ES-I3 (cell line): ENCODE results near the gene ESRRA.

Experiments
- H3K36me3 ChIP-seq: 2 replicates; pipeline ENCODE4 v1.6.1; 2013; ENCODE audit warnings: mild to moderate bottlenecking, low read length, control low read depth, moderate library complexity; ENCODE audit not compliant: insufficient read depth
- H3K4me1 ChIP-seq: 2 replicates; pipeline ENCODE4 v1.6.1; 2013; ENCODE audit warnings: mild to moderate bottlenecking, control low read depth, low read length; ENCODE audit not compliant: insufficient read depth
- H3K9ac ChIP-seq: 2 replicates; pipeline ENCODE4 v1.6.1; 2013; ENCODE audit warnings: low read depth, mild to moderate bottlenecking, low read length, moderate library complexity
- H3K9me3 ChIP-seq: 2 replicates; pipeline ENCODE4 v1.6.1; 2013; ENCODE audit warnings: mild to moderate bottlenecking, low read length, moderate library complexity; ENCODE audit not compliant: control insufficient read depth, insufficient read depth

ESRRA gene

GRCh38 chr11:64284048-64284961 is 21.0 kb upstream of the ESRRA start, which contains the start of gene BAD:
BAD (minus strand) TSS chr11:64284665; CDS start chr11:64284368, 297 bp downstream.
- Histone ChIP-seq H3K9ac (peak within 1 kb of the TSS; percentile 92), H3K9me3 (no peaks in the 10 kb centered on the region), H3K36me3 (no peaks in the 10 kb centered on the region; the same call in 1 of the 2 replicates), H3K4me1 (0 out of 2 replicates have a peak, but pooled peaks cover 4% of the 10 kb centered on the region)

- Histone ChIP-seq H3K4me1 (0 out of 2 replicates have a peak, but pooled peaks cover 4% of the 10 kb centered on the region), H3K9ac (peak within 1 kb of the TSS; percentile 92)
Observed at GRCh38 chr11:64284962-64285884, 20.1 kb upstream of the ESRRA start, which contains the start of gene GPR137. GPR137 (plus strand) TSS chr11:64285848; CDS start chr11:64286525, 677 bp downstream.

GRCh38 chr11:64285885-64286800 is 19.2 kb upstream of the ESRRA start:
- H3K4me1 ChIP-seq, result 0 out of 2 replicates have a peak, but pooled peaks cover 4% of the 10 kb centered on the region
- H3K36me3 ChIP-seq, result no peaks in the 10 kb centered on the region; the same call in 1 of the 2 replicates
- peak overlapping the region; percentile 92 for H3K9ac ChIP-seq
- no peaks in the 10 kb centered on the region for H3K9me3 ChIP-seq

More at GRCh38 chr11:64284962-64285884, 20.1 kb upstream of the ESRRA start, which contains the start of gene GPR137:
- Histone ChIP-seq H3K9me3 (no peaks in the 10 kb centered on the region), H3K36me3 (no peaks in the 10 kb centered on the region; the same call in 1 of the 2 replicates)

DNA sequence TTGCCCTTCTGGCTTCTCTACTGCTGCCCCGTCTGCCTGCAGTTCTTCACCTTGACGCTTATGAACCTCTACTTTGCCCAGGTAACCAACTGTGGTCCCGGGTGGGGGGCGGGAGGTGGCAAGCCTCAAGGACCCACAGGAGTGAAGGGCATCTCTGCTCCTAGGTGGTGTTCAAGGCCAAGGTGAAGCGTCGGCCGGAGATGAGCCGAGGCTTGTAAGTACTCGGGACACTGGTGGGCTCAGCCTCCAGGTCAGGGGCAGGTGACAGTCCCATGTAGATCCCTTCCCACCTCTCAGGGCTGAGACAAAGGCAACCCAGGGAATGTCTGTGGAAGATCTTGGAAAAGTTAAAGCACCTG is 18.5 kb upstream of the ESRRA start:
- H3K36me3 ChIP-seq, result no peaks in the 10 kb centered on the region; the same call in 1 of the 2 replicates
- H3K9ac ChIP-seq, result no peak overlapping the region
- H3K4me1 ChIP-seq, result 0 out of 2 replicates have a peak, but pooled peaks cover 4% of the 10 kb centered on the region
- H3K9me3 ChIP-seq, result no peaks in the 10 kb centered on the region

DNA sequence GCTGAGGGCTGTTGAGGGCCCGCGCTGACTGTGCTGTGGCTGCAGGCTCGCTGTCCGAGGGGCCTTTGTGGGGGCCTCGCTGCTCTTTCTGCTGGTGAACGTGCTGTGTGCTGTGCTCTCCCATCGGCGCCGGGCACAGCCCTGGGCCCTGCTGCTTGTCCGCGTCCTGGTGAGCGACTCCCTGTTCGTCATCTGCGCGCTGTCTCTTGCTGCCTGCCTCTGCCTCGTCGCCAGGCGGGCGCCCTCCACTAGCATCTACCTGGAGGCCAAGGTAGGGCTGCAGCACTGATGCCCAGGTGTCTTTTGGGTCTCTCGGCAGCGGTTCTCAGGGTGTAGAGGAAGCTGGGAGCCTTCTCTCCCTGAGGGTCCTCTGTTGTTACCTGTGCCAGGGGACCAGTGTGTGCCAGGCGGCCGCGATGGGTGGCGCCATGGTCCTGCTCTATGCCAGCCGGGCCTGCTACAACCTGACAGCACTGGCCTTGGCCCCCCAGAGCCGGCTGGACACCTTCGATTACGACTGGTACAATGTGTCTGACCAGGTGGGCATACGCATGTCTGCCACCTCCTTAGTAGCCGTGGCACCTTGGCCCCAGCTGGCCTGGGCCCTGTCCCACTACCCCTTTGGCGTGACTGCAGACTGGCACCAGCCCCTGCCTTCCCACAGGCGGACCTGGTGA is 17.5 kb upstream of the ESRRA start:
- Histone ChIP-seq H3K9ac (no peak overlapping the region), H3K4me1 (0 out of 2 replicates have a peak, but pooled peaks cover 4% of the 10 kb centered on the region), H3K9me3 (no peaks in the 10 kb centered on the region), H3K36me3 (no peaks in the 10 kb centered on the region)

- Histone ChIP-seq H3K9ac (no peak overlapping the region), H3K36me3 (no peaks in the 10 kb centered on the region), H3K9me3 (no peaks in the 10 kb centered on the region), H3K4me1 (0 out of 2 replicates have a peak, but pooled peaks cover 4% of the 10 kb centered on the region)
Observed at GRCh38 chr11:64288353-64288750, 17.0 kb upstream of the ESRRA start.

DNA sequence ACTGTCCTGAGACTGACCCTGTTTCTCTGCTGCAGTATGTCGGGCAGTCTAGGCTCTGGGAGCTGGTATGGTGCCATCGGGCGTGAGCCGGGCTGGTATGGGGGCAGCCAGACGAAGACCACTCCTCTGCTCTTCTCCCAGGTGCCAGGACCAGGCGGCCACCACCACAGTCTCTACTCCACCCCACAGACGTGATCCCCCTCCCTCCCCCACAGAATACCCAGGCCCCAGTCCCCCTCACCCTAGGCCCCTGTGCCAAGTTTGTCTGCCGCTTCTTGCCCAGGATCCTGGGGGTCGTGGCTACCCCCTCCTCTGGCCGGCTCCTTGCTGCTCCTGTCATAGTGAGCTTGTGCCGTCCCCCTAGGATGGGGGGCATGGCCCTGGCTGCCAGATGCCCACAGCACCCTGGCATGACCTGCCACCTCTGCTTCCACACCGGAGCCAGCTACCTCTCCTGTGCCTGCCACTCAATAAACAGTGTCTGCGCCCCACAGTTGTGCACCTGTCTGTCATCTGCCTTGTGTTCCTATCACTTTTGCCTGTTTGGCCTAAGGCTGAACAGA is 16.2 kb upstream of the ESRRA start:
- 0 out of 2 replicates have a peak, but pooled peaks cover 4% of the 10 kb centered on the region for H3K4me1 ChIP-seq
- no peaks in the 10 kb centered on the region for H3K9me3 ChIP-seq
- H3K36me3 ChIP-seq, result no peaks in the 10 kb centered on the region
- H3K9ac ChIP-seq, result no peak overlapping the region

- Histone ChIP-seq H3K4me1 (0 out of 2 replicates have a peak, but pooled peaks cover 4% of the 10 kb centered on the region), H3K36me3 (no peaks in the 10 kb centered on the region), H3K9me3 (no peaks in the 10 kb centered on the region), H3K9ac (peak overlapping the region; percentile 60)
Observed at GRCh38 chr11:64290352-64291261, 14.7 kb upstream of the ESRRA start.

- H3K9me3 ChIP-seq, result no peaks in the 10 kb centered on the region; the same call in 1 of the 2 replicates
- H3K36me3 ChIP-seq, result no peaks in the 10 kb centered on the region
- peak within 1 kb of the TSS; percentile 60 for H3K9ac ChIP-seq
- 0 out of 2 replicates have a peak, but pooled peaks cover 2% of the 10 kb centered on the region for H3K4me1 ChIP-seq
Observed at GRCh38 chr11:64291262-64291751, 14.0 kb upstream of the ESRRA start, which contains the start of gene KCNK4. KCNK4 (plus strand) TSS chr11:64291302; CDS start chr11:64293019, 1,717 bp downstream.

- no peaks in the 10 kb centered on the region for H3K4me1 ChIP-seq
- H3K36me3 ChIP-seq, result no peaks in the 10 kb centered on the region
- H3K9ac ChIP-seq, result peak overlapping the region; percentile 60
- H3K9me3 ChIP-seq, result no peaks in the 10 kb centered on the region; the same call in 1 of the 2 replicates
Observed at GRCh38 chr11:64291752-64292459, 13.4 kb upstream of the ESRRA start.
